GM21360 (cell line): ENCODE results near the gene SIRPA.

Experiments used
- ATAC-seq: cut with Tn5 transposase; IDR thresholded peaks from one replicate; pipeline ENCODE4 v1.9.1; 2021; ENCODE audit warnings: mild to moderate bottlenecking, moderate library complexity; ENCODE audit not compliant: unreplicated experiment

Gene SIRPA

GRCh38 chr20:1929460-1929859 lies 34.3 kb downstream of the SIRPA start:
- no peak for ATAC-seq

GRCh38 chr20:1930165-1930564 lies 35.0 kb downstream of the SIRPA start:
- no peak for ATAC-seq

- ATAC-seq: no peak
Measured at GRCh38 chr20:1931830-1932229, 36.6 kb downstream of the SIRPA start.

GRCh38 chr20:1932971-1933370 lies 37.8 kb downstream of the SIRPA start:
- ATAC-seq: no peak

GRCh38 chr20:1933465-1933870 lies 38.3 kb downstream of the SIRPA start:
- no peak for ATAC-seq

- no peak for ATAC-seq
Measured at GRCh38 chr20:1934156-1934555, 38.9 kb downstream of the SIRPA start.

GRCh38 chr20:1934721-1935573 lies 39.7 kb downstream of the SIRPA start:
- no peak for ATAC-seq

GRCh38 chr20:1935696-1936366 lies 40.6 kb downstream of the SIRPA start:
- no peak for ATAC-seq

GRCh38 chr20:1937316-1937976 lies 42.2 kb downstream of the SIRPA start:
- no peak for ATAC-seq

- no peak for ATAC-seq
Measured at GRCh38 chr20:1938464-1939269, 43.5 kb downstream of the SIRPA start.

GRCh38 chr20:1939270-1939595 lies 44.0 kb downstream of the SIRPA start:
- ATAC-seq: no peak

- ATAC-seq: no peak
Measured at GRCh38 chr20:1940581-1940980, 45.4 kb downstream of the SIRPA start.

GRCh38 chr20:1941226-1941625 lies 46.0 kb downstream of the SIRPA start:
- ATAC-seq: no peak

GRCh38 chr20:1942061-1942460 lies 46.9 kb downstream of the SIRPA start:
- no peak for ATAC-seq

GRCh38 chr20:1942486-1943274 lies 47.5 kb downstream of the SIRPA start:
- no peak for ATAC-seq

- ATAC-seq: no peak
Measured at GRCh38 chr20:1943275-1944002, 48.2 kb downstream of the SIRPA start.

GRCh38 chr20:1944345-1945091 lies 49.3 kb downstream of the SIRPA start:
- no peak for ATAC-seq

GRCh38 chr20:1945134-1945618 lies 50.0 kb downstream of the SIRPA start:
- ATAC-seq: no peak

- no peak for ATAC-seq
Measured at GRCh38 chr20:1945660-1946059, 50.5 kb downstream of the SIRPA start.
